Gastrocnemius medialis (tissue), 4 donors: Measurements from ENCODE around the gene MYB. TPM values are rescaled to one million over a fixed set of nuclear protein-coding genes. Genes with fewer than 3 reads are reported as not detected.

ENCODE experiments used
- ATAC-seq, 2 donors: fragments of 150-250 bp; one replicate each; pipeline ENCODE4 v1.9.1; 2016
- DNase-seq, 2 donors: peaks; one replicate each; pipeline ENCODE4 v3.0.0-alpha.2; 2019
- H3K27ac ChIP-seq, 4 donors: fragments of 200-600 bp; sonication (generic); 1 replicate in 1 of 4; 2 replicates in 3 of 4; pipeline ENCODE4 v1.5.1; 2016 to 2018; ENCODE audit warnings: mild to moderate bottlenecking in 2 of 4, moderate library complexity in 1 of 4
- H3K27me3 ChIP-seq, 3 donors: fragments of 200-600 bp; sonication (generic) in 2 of 3; 1 replicate in 1 of 3; 2 replicates in 2 of 3; pipeline versions ENCODE4 v1.5.1 to v1.6.0; 2016 to 2019; ENCODE audit warnings: mild to moderate bottlenecking in 1 of 3, moderate library complexity in 1 of 3
- H3K36me3 ChIP-seq, 2 donors: fragments of 200-600 bp; sonication (generic) in 1 of 2; one replicate each; pipeline ENCODE4 v1.5.1; 2017 to 2018
- H3K4me1 ChIP-seq, 2 donors: fragments of 200-600 bp; sonication (generic) in 1 of 2; one replicate each; pipeline ENCODE4 v1.5.1; 2016 to 2017; ENCODE audit warnings: mild to moderate bottlenecking in 2 of 2
- H3K4me3 ChIP-seq, 4 donors: fragments of 200-600 bp; sonication (generic) in 3 of 4; 1 replicate in 1 of 4; 2 replicates in 3 of 4; pipeline ENCODE4 v1.5.1; 2016 to 2019; ENCODE audit warnings: mild to moderate bottlenecking in 2 of 4
- H3K9me3 ChIP-seq, 3 donors: fragments of 200-600 bp; sonication (generic) in 2 of 3; 1 replicate in 1 of 3; 2 replicates in 2 of 3; pipeline ENCODE4 v1.5.1; 2016 to 2019
- CTCF ChIP-seq, 5 experiments: fragments of 450-650 bp in 3 of 5; fragments of 200-600 bp in 2 of 5; sonication (generic) in 2 of 5; IDR thresholded peaks in 4 of 5; conservative IDR thresholded peaks in 1 of 5; 1 replicate in 4 of 5; 2 replicates in 1 of 5; pipeline ENCODE4 v1.5.1; 2016 to 2019; ENCODE audit warnings: antibody characterized with exemption in 5 of 5, mild to moderate bottlenecking in 3 of 5, moderate library complexity in 3 of 5
- POLR2A ChIP-seq, 2 donors: fragments of 450-650 bp; IDR thresholded peaks; one replicate each; pipeline ENCODE4 v1.6.1; 2017; ENCODE audit warnings: antibody characterized with exemption in 2 of 2, mild to moderate bottlenecking in 2 of 2, moderate library complexity in 2 of 2
- in situ Hi-C, 4 donors: fragments of 200-750 bp; cut with MboI; loops; one replicate each; pipeline versions ENCODE4 v1.15.0 to v1.8.0; 2017; ENCODE audit warnings: low sequenced_read_pairs in 4 of 4
- intact Hi-C: fragments of 100-400 bp; cut with DNase I; formaldehyde crosslinking; loops from one replicate; pipeline ENCODE4 v1.15.1; 2023; ENCODE audit warnings: low total_unique reads
- total RNA-seq, 4 donors: library from RNA; depleted of rRNA; stranded (reverse); fragments of >200 nt; gene quantifications; one replicate each; pipeline versions ENCODE4 v1.1.0 to v1.2.3, GENCODE V29; 2016

The MYB gene
- total RNA-seq, 4 donors from 2014 or later = 0.13 to 0.16 (median 0.15) TPM; not detected in 1

- H3K9me3 ChIP-seq = no peaks in the 10 kb centered on the region
- TF ChIP-seq CTCF (IDR thresholded peaks at IDR 0.05 in 4 of 5, conservative IDR thresholded peaks at IDR 0.05 in 1 of 5) (no peak), POLR2A (IDR thresholded peaks at IDR 0.05) (no peak)
- H3K27me3 ChIP-seq = no peaks in the 10 kb centered on the region
- intact Hi-C loops = no loop called here
- ATAC-seq = no peak
- no peak overlapping the region for H3K4me3 ChIP-seq
- no peaks in the 10 kb centered on the region for H3K36me3 ChIP-seq
- no peak overlapping the region for H3K27ac ChIP-seq
- in situ Hi-C loops = no loop called here
- H3K4me1 ChIP-seq = no peaks in the 10 kb centered on the region
- no peak for DNase-seq
Observed at GRCh38 chr6:135224037-135224647, 43.0 kb downstream of the MYB start.

GRCh38 chr6:135225911-135226310, 44.8 kb downstream of the MYB start:
- in situ Hi-C loops = no loop called here
- Histone ChIP-seq H3K9me3 (no peaks in the 10 kb centered on the region), H3K4me3 (no peak overlapping the region), H3K4me1 (no peaks in the 10 kb centered on the region), H3K27me3 (no peaks in the 10 kb centered on the region), H3K36me3 (no peaks in the 10 kb centered on the region), H3K27ac (no peak overlapping the region)
- intact Hi-C loops = no loop called here
- ATAC-seq (no peak), DNase-seq (no peak)
- TF ChIP-seq POLR2A (IDR thresholded peaks at IDR 0.05) (no peak), CTCF (IDR thresholded peaks at IDR 0.05 in 4 of 5, conservative IDR thresholded peaks at IDR 0.05 in 1 of 5) (no peak)

GRCh38 chr6:135226537-135226936, 45.4 kb downstream of the MYB start:
- no peak for TF ChIP-seq CTCF (IDR thresholded peaks at IDR 0.05 in 4 of 5, conservative IDR thresholded peaks at IDR 0.05 in 1 of 5)
- no peak for TF ChIP-seq POLR2A (IDR thresholded peaks at IDR 0.05)
- no peak overlapping the region for H3K27ac ChIP-seq
- no peaks in the 10 kb centered on the region for H3K36me3 ChIP-seq
- DNase-seq = no peak
- in situ Hi-C loops (no loop called here), intact Hi-C loops (no loop called here)
- H3K4me3 ChIP-seq = no peak overlapping the region
- H3K9me3 ChIP-seq = no peaks in the 10 kb centered on the region
- no peak for ATAC-seq
- no peaks in the 10 kb centered on the region for H3K4me1 ChIP-seq
- H3K27me3 ChIP-seq = no peaks in the 10 kb centered on the region

- no peak overlapping the region for H3K27ac ChIP-seq
- H3K36me3 ChIP-seq = no peaks in the 10 kb centered on the region
- TF ChIP-seq CTCF (IDR thresholded peaks at IDR 0.05 in 4 of 5, conservative IDR thresholded peaks at IDR 0.05 in 1 of 5) (no peak), POLR2A (IDR thresholded peaks at IDR 0.05) (no peak)
- H3K27me3 ChIP-seq = no peaks in the 10 kb centered on the region
- no peaks in the 10 kb centered on the region for H3K4me1 ChIP-seq
- in situ Hi-C loops (no loop called here), intact Hi-C loops (no loop called here)
- DNase-seq (no peak), ATAC-seq (no peak)
- H3K9me3 ChIP-seq = no peaks in the 10 kb centered on the region
- no peak overlapping the region for H3K4me3 ChIP-seq
Observed at GRCh38 chr6:135227349-135227748, 46.2 kb downstream of the MYB start.

GRCh38 chr6:135227758-135228157, 46.6 kb downstream of the MYB start:
- intact Hi-C loops = no loop called here
- TF ChIP-seq CTCF (IDR thresholded peaks at IDR 0.05 in 4 of 5, conservative IDR thresholded peaks at IDR 0.05 in 1 of 5) = no peak
- TF ChIP-seq POLR2A (IDR thresholded peaks at IDR 0.05) = no peak
- in situ Hi-C loops = no loop called here

More at GRCh38 chr6:135227758-135228157, 46.6 kb downstream of the MYB start:
- no peaks in the 10 kb centered on the region for H3K36me3 ChIP-seq
- H3K9me3 ChIP-seq = no peaks in the 10 kb centered on the region
- no peak overlapping the region for H3K27ac ChIP-seq
- H3K4me1 ChIP-seq = no peaks in the 10 kb centered on the region
- DNase-seq (no peak), ATAC-seq (no peak)
- H3K4me3 ChIP-seq = no peak overlapping the region
- H3K27me3 ChIP-seq = no peaks in the 10 kb centered on the region
